H1 (cell line): ENCODE results near the gene PLD5.

Experiments used
- CEBPB ChIP-seq: IDR thresholded peaks from 2 replicates; pipeline ENCODE4 v1.6.1; 2012; ENCODE audit warnings: low read depth, low read length
- CTBP2 ChIP-seq: IDR thresholded peaks from 2 replicates; pipeline ENCODE4 v1.7.0; 2011; ENCODE audit warnings: borderline replicate concordance, mild to moderate bottlenecking, moderate library complexity, mixed read lengths, low read length; ENCODE audit not compliant: insufficient read depth, insufficient read length
- CTCF ChIP-seq, 3 experiments: IDR thresholded peaks; 1 replicate in 2 of 3; 2 replicates in 1 of 3; pipeline versions ENCODE4 v1.5.1 to v1.6.1; 2011; ENCODE audit warnings: low read length in 3 of 3, mild to moderate bottlenecking in 3 of 3, inconsistent platforms in 2 of 3, low read depth in 1 of 3, moderate library complexity in 1 of 3; ENCODE audit not compliant: insufficient read depth in 1 of 3; ENCODE audit errors: control extremely low read depth in 1 of 3
- EP300 ChIP-seq, 2 experiments: IDR thresholded peaks; 1 replicate in 1 of 2; 2 replicates in 1 of 2; pipeline ENCODE4 v1.6.1; 2011 to 2012; ENCODE audit warnings: low read depth in 2 of 2, low read length in 2 of 2, mild to moderate bottlenecking in 2 of 2, borderline replicate concordance in 1 of 2, inconsistent platforms in 1 of 2, moderate library complexity in 1 of 2
- EZH2 ChIP-seq: fragments of 200-600 bp; sonication (generic); IDR thresholded peaks from 2 replicates; pipeline ENCODE4 v1.7.1; 2012; ENCODE audit warnings: low read depth, mild to moderate bottlenecking, moderate library complexity, low read length, inconsistent platforms; ENCODE audit not compliant: severe bottlenecking
- GABPA ChIP-seq: IDR thresholded peaks from 2 replicates; pipeline ENCODE4 v1.6.1; 2011; ENCODE audit warnings: mild to moderate bottlenecking, low read length, moderate library complexity, borderline replicate concordance; ENCODE audit not compliant: insufficient read depth
- JUND ChIP-seq: IDR thresholded peaks from 2 replicates; pipeline ENCODE4 v1.6.1; 2011; ENCODE audit warnings: mild to moderate bottlenecking, improper control_type of control experiment, low read length
- MAX ChIP-seq: IDR thresholded peaks from 2 replicates; pipeline ENCODE4 v1.6.1; 2012; ENCODE audit warnings: inconsistent platforms
- POLR2A ChIP-seq, 2 experiments: IDR thresholded peaks; 1 replicate in 1 of 2; 2 replicates in 1 of 2; pipeline ENCODE4 v1.6.1; 2011; ENCODE audit warnings: low read depth in 2 of 2, low read length in 2 of 2, mild to moderate bottlenecking in 2 of 2; ENCODE audit errors: control extremely low read depth in 1 of 2
- RAD21 ChIP-seq, 2 experiments: IDR thresholded peaks in 1 of 2; conservative IDR thresholded peaks in 1 of 2; 2 replicates each; pipeline ENCODE4 v1.6.1; 2011; ENCODE audit warnings: low read depth in 2 of 2, low read length in 2 of 2, improper control_type of control experiment in 1 of 2, inconsistent platforms in 1 of 2, mild to moderate bottlenecking in 1 of 2, moderate library complexity in 1 of 2
- YY1 ChIP-seq: IDR thresholded peaks from 2 replicates; pipeline ENCODE4 v1.6.1; 2011; ENCODE audit warnings: low read depth, mild to moderate bottlenecking, low read length

DNA sequence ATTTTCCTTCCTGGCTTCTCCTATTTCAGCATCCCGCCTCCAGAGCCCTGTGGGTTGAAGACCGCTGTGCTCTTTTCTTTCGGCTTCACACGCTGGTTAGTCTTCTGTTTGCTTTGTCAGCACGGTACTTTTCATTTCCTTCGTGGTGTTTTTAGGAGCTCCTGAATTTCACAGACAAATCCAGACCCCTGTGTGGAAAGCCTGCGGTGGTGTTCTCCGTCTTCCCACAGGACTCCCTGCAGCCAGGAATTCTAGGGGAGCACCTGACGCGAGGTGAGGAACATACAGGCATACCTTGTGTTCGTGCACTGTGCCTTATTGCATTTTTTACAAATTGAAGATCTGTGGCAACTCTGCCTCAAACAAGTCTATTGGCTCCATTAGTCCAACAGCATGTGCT lies 315.4 kb downstream of the PLD5 start:
- TF ChIP-seq MAX (no peak), CTBP2 (no peak), JUND (no peak), CTCF (IDR thresholded peaks at IDR 0.05; ENCODE audit: control extremely low read depth in 1 of 3, insufficient read depth in 1 of 3, low read depth in 1 of 3, low read length in 3 of 3) (no peak), EZH2 (no peak), GABPA (no peak), CEBPB (no peak), YY1 (no peak), EP300 (IDR thresholded peaks at IDR 0.05; ENCODE audit: borderline replicate concordance in 1 of 2, low read depth in 2 of 2, low read length in 2 of 2) (no peak), POLR2A (IDR thresholded peaks at IDR 0.05; ENCODE audit: control extremely low read depth in 1 of 2, low read depth in 2 of 2, low read length in 2 of 2) (no peak), RAD21 (IDR thresholded peaks at IDR 0.05 in 1 of 2, conservative IDR thresholded peaks at IDR 0.05 in 1 of 2; ENCODE audit: low read depth in 2 of 2, low read length in 2 of 2) (no peak)
